GM12874 (cell line): Measurements from ENCODE around the gene PDE3B.

Experiments
- TF ChIP-seq, protein P1 (sequence below): IDR thresholded peaks from 2 replicates; pipeline ENCODE4 v1.5.1; 2011; ENCODE audit warnings: low read depth, mild to moderate bottlenecking, control low read depth, low read length, moderate library complexity; ENCODE audit not compliant: insufficient read depth

The PDE3B gene

DNA sequence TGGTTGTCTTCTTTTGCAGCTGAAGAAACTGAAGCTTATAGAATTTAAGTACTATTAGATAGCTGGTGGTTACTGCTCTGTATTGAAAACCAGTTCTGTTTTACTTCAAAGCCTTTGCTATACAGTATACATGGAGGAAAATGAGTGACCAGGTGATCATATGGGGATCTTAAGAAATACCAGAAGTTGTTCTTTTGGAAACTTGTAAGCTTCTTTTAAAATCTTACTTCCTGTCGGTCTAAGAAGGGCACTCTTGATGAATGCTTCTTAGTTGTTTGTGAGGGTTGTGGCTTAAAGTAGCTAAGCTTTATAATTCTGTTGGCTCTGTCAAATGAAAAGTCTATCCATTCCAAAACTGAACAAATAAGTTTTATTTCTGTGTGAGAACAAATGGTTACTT is 55.2 kb downstream of the PDE3B start:
- TF ChIP-seq, protein P1, sequence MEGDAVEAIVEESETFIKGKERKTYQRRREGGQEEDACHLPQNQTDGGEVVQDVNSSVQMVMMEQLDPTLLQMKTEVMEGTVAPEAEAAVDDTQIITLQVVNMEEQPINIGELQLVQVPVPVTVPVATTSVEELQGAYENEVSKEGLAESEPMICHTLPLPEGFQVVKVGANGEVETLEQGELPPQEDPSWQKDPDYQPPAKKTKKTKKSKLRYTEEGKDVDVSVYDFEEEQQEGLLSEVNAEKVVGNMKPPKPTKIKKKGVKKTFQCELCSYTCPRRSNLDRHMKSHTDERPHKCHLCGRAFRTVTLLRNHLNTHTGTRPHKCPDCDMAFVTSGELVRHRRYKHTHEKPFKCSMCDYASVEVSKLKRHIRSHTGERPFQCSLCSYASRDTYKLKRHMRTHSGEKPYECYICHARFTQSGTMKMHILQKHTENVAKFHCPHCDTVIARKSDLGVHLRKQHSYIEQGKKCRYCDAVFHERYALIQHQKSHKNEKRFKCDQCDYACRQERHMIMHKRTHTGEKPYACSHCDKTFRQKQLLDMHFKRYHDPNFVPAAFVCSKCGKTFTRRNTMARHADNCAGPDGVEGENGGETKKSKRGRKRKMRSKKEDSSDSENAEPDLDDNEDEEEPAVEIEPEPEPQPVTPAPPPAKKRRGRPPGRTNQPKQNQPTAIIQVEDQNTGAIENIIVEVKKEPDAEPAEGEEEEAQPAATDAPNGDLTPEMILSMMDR = no peak

DNA sequence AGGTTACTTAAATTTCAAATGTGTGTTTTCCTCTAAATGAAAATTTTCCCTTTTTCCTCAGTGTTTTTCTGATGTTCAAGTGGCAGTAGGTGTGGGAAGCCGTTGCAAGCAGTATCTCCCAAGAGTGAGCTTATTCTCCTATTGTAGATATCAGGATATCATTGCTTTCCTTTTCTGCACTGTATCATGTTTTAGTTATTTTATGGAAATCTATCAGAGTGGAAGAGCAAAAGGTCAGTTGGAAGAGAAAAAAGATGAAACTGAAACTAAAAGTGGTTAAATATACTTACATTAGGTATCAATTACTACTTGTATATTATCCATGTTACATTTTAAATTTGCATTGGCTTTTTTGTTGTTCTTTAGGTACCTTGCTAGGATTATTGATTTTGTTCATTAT is 57.0 kb downstream of the PDE3B start:
- TF ChIP-seq, protein P1 = no peak

DNA sequence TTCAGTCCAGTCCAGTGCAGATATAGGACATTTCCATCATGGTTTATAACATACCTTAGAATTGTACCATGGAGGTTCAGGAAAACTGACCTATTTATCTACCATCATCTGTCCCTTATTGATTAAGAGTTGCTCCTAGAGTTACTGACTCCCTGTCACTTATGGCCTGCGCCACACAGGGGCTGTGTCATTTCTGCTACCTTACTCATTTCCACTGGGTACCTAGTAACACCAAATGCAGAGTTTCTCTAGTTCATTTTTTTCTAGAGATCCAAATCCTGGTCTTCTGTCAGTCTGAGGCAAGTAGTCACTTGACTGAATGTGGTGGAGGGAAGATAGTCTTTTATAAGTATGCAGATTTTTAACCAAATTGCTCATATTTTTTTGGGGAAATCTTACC is 59.2 kb downstream of the PDE3B start:
- TF ChIP-seq, protein P1 = no peak

DNA sequence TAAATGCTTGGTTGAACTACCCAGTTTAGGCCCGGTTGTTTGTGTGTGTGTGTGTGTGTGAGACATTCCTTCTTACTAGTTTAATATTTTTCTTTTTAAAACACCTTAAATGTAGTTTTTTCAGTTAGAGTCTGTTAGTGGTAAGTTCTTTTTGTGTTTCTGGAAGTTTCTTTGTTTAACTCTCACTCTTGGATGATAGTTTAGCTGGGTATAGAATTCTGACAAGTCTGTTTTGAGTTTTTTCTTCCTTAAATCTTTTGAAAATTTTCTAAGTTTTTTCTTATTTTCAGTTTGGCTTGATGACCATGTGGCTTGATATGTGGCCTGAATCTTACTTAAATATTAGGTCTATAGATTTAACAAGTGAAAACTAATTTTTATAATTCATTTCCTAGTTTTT is 60.1 kb downstream of the PDE3B start:
- TF ChIP-seq, protein P1 = no peak

DNA sequence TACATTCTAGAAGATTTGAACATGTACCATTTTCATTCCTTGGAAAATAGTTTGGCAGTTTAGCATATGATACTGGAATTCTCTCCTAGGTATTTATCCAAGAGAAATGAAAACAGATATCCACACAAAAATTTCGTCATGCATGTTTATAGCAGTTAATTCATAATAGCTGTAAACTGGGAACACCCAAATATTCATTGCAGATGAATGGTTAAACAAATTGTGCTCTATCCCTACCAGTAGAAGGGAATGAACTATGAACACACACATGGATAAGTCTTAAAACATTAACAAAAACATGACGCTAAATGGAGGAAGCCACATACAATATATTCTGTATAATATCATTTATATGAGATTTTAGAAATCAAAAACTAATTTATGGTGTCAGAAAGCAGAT is 61.5 kb downstream of the PDE3B start:
- TF ChIP-seq, protein P1 = no peak

DNA sequence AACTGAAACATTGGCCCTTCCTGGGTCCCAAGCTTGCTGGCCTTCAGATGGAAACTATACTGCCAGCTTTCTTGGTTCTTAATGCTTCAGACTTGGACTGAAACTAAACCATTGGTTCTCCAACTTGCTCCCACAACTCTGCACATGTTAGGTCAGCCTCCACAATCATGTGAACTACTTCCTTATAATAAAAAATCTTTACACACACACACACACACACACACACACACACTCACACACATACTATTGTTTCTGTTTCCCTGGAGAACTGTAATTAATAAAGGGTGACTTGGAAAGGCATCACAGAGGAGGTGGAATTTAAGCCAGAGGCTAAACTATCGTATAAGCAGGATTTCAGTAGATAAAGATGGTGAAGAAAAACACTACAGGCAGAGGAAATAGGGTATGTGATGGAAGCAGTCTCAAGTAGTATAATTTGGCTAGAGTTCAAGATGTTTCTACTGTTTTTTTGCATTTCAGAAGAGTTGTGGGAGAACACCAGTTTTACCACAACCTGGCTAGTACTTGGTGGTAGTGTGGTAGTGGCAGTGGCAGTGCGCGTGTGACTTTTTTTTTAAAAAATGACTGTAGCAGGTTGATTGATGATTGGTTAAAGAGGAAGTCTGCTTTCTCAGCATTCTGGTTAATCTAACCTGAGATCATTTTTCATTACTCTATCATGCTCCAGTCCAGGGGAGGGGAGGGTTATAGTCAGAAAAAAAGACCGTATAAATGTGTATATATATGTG is 70.1 kb downstream of the PDE3B start:
- TF ChIP-seq, protein P1 = no peak

DNA sequence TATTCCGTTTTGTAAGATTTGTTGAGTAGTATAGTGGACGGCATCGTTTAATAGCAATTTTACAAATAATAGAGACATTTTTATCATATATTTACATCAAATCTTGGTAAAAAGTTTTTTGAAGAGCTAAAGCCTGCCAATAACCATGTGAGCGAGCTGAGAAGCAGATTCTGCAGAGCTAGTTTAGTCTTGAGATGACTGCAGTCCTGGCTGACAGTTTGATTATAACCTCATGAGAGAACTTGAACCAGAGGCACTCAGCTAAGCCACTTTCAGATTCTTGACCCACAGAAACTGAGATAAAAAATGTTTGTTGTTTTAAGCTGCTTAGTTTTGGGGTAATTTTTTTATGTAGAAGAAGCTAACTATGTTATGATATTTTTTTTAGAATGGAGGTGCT is 78.9 kb downstream of the PDE3B start:
- TF ChIP-seq, protein P1 = no peak

DNA sequence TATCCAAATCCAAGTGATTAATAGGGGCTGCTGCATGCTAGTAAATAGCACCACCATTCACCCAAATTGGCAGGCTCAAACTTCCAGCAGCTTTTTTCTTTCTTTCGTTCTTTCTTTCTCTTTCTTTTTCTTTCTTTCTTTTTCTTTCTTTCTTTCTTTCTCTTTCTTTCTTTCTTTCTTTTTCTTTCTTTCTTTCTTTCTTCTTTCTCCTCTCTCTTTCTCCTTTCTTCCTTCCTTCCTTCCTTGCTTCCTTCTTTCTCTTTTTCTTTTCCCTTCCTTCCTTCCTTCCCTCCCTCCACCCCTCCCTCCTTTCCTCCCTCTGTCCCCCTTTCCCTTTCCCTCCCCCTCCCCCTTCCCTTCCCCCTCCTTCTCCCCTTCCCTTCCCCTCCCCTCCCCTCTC is 81.5 kb downstream of the PDE3B start:
- TF ChIP-seq, protein P1 = no peak
